CD14-positive monocyte (primary cell): ENCODE results near the gene RIMBP2. TPM values are rescaled to one million over a fixed set of nuclear protein-coding genes. Genes with fewer than 3 reads are reported as not detected.

Experiments used
- DNase-seq, 3 donors: peaks; one replicate each; pipeline ENCODE4 v3.0.0-alpha.2; 2011 to 2022
- H2AFZ ChIP-seq: 2 replicates; pipeline ENCODE4 v1.6.0; 2012; ENCODE audit warnings: mild to moderate bottlenecking, low read depth, low read length, inconsistent platforms; ENCODE audit not compliant: insufficient read depth, poor library complexity, severe bottlenecking
- H3K27ac ChIP-seq, 2 donors: 1 replicate in 1 of 2; 2 replicates in 1 of 2; pipeline ENCODE4 v1.5.1; 2012 to 2013; ENCODE audit warnings: low read length in 2 of 2, control low read depth in 1 of 2, inconsistent platforms in 1 of 2, low read depth in 1 of 2, mild to moderate bottlenecking in 1 of 2
- H3K27me3 ChIP-seq, 2 donors: one replicate each; pipeline versions ENCODE4 v1.6.0 to v1.6.1; 2011 to 2013; ENCODE audit warnings: low read length in 2 of 2; ENCODE audit not compliant: control insufficient read depth in 2 of 2, insufficient read depth in 2 of 2
- H3K36me3 ChIP-seq, 2 donors: replicated peaks in 1 of 2; 1 replicate in 1 of 2; 2 replicates in 1 of 2; pipeline versions ENCODE4 v1.5.1 to v1.6.1; 2012 to 2013; ENCODE audit warnings: low read length in 2 of 2, control low read depth in 1 of 2, inconsistent platforms in 1 of 2, mild to moderate bottlenecking in 1 of 2; ENCODE audit not compliant: insufficient read depth in 2 of 2, control insufficient read depth in 1 of 2
- H3K4me1 ChIP-seq, 2 donors: 1 replicate in 1 of 2; 2 replicates in 1 of 2; pipeline versions ENCODE4 v1.5.1 to v1.6.1; 2012 to 2013; ENCODE audit warnings: low read length in 2 of 2, control low read depth in 1 of 2, inconsistent platforms in 1 of 2, mild to moderate bottlenecking in 1 of 2, moderate library complexity in 1 of 2; ENCODE audit not compliant: insufficient read depth in 2 of 2, control insufficient read depth in 1 of 2
- H3K4me2 ChIP-seq: replicated peaks from 2 replicates; pipeline ENCODE3; 2012; ENCODE audit warnings: low read length, moderate library complexity, mild to moderate bottlenecking; ENCODE audit not compliant: poor library complexity, severe bottlenecking; ENCODE audit errors: extremely low read depth
- H3K4me3 ChIP-seq, 3 experiments: fragments of 200-600 bp in 1 of 3; sonication (generic) in 1 of 3; replicated peaks in 1 of 3; 1 replicate in 2 of 3; 2 replicates in 1 of 3; pipeline ENCODE4 v1.5.1; 2011 to 2013; ENCODE audit warnings: low read length in 3 of 3, mild to moderate bottlenecking in 3 of 3, control low read depth in 2 of 3, low read depth in 2 of 3, inconsistent platforms in 1 of 3, moderate library complexity in 1 of 3
- H3K79me2 ChIP-seq: 2 replicates; pipeline ENCODE4 v1.6.0; 2012; ENCODE audit warnings: mild to moderate bottlenecking, control low read depth, inconsistent platforms, low read length, moderate library complexity; ENCODE audit not compliant: insufficient read depth
- H3K9ac ChIP-seq: 2 replicates; pipeline ENCODE4 v1.6.0; 2017; ENCODE audit warnings: low read length, mild to moderate bottlenecking; ENCODE audit not compliant: insufficient read depth, poor library complexity, severe bottlenecking
- H3K9me3 ChIP-seq, 2 donors: replicated peaks in 1 of 2; 1 replicate in 1 of 2; 2 replicates in 1 of 2; pipeline versions ENCODE4 v1.5.1 to v1.6.1; 2012 to 2013; ENCODE audit warnings: low read length in 2 of 2, control low read depth in 1 of 2; ENCODE audit not compliant: control insufficient read depth in 1 of 2, insufficient read depth in 1 of 2
- H4K20me1 ChIP-seq: 2 replicates; pipeline ENCODE4 v1.6.0; 2012; ENCODE audit warnings: mild to moderate bottlenecking, low read length, control low read depth, moderate library complexity; ENCODE audit not compliant: insufficient read depth
- H3K27ac Mint-ChIP-seq, 7 donors: one replicate each; pipeline ENCODE4 v1.8.0; 2020; ENCODE audit warnings: mild to moderate bottlenecking in 7 of 7, mixed read lengths in 7 of 7, moderate library complexity in 6 of 7, inconsistent platforms in 2 of 7
- H3K27me3 Mint-ChIP-seq, 3 donors: one replicate each; pipeline ENCODE4 v1.8.0; 2021 to 2022; ENCODE audit warnings: low read depth in 3 of 3, mild to moderate bottlenecking in 3 of 3, mixed read lengths in 3 of 3, moderate library complexity in 3 of 3, inconsistent platforms in 1 of 3
- H3K36me3 Mint-ChIP-seq, 2 donors: one replicate each; pipeline ENCODE4 v1.8.0; 2020; ENCODE audit warnings: mixed read lengths in 2 of 2, inconsistent platforms in 1 of 2, mild to moderate bottlenecking in 1 of 2
- H3K4me1 Mint-ChIP-seq: one replicate; pipeline ENCODE4 v1.8.0; 2020; ENCODE audit warnings: mild to moderate bottlenecking, mixed read lengths
- H3K4me3 Mint-ChIP-seq, 2 donors: one replicate each; pipeline ENCODE4 v1.8.0; 2020; ENCODE audit warnings: mild to moderate bottlenecking in 2 of 2, mixed read lengths in 2 of 2, moderate library complexity in 1 of 2
- H3K9me3 Mint-ChIP-seq, 7 donors: one replicate each; pipeline ENCODE4 v1.8.0; 2020 to 2022; ENCODE audit warnings: mixed read lengths in 7 of 7, mild to moderate bottlenecking in 6 of 7, moderate library complexity in 6 of 7, inconsistent platforms in 2 of 7
- CTCF ChIP-seq: fragments of 200-600 bp; IDR thresholded peaks from one replicate; pipeline ENCODE4 v1.8.0; 2022; ENCODE audit warnings: antibody characterized with exemption, mild to moderate bottlenecking
- WGBS: methylation state at CpG from one replicate; pipeline ENCODE4 v1.1.5; 2013; ENCODE audit warnings: missing lambda C conversion rate; ENCODE audit not compliant: insufficient coverage; 5-methylcytosine and 5-hydroxymethylcytosine counted together
- intact Hi-C, 2 donors: fragments of 100-400 bp; cut with micrococcal nuclease; formaldehyde crosslinking; loops; one replicate each; pipeline versions ENCODE4 v1.15.0 to v1.15.1; 2023
- polyA plus RNA-seq, 3 donors: library from polyadenylated mRNA; depleted of rRNA in 1 of 3; unstranded in 2 of 3; stranded (reverse) in 1 of 3; fragments of 300-500 nt in 2 of 3; fragments of >200 nt in 1 of 3; fragmentation: Illumina TruSeq in 2 of 3; gene quantifications; 1 replicate in 2 of 3; 2 replicates in 1 of 3; pipeline ENCODE4 v1.2.3, GENCODE V29; 2012 to 2021

The RIMBP2 gene
- polyA plus RNA-seq, 3 donors: not detected

DNA sequence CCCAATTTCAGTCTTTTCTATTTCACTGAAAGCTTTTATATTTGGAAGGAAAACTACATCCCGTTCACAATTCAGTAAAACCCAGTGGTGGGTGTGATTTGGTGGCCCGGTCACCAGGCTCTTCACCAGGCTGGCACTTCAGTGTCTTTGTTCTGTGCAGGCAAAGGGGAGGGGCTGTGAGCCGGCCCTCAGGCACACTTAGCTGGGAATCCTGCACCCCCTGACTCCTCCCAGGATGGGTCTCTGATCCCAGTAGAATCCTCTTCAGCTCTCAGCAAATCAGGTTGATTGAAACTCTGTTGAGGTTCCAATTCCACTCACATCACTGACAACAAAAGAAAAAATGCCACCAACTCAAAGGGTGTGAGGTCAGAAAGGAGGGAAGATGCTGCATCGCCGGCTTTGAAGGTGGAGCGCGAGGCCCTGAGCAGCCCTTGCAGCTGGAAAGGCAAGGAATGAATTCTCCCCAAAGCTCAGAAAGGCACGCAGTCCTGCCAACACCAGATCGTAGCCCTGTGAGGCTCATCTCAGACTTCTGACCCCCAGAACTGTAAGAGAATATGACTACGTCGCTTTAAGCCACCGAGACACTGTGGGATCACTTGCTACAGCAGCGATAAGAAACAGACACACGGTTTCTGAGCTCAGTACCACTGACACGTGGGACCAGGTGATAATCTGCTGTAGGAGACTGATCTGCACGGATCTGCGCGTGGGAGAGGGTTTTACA is 211.8 kb downstream of the RIMBP2 start:
- no peak overlapping the region for H3K27ac ChIP-seq
- H3K36me3 ChIP-seq: no peaks in the 10 kb centered on the region
- H3K4me2 ChIP-seq: no peak overlapping the region
- 84% methylated on average over 15 of the region's 18 CpGs for WGBS
- no peaks in the 10 kb centered on the region for H3K4me1 Mint-ChIP-seq
- H2AFZ ChIP-seq: no peak overlapping the region
- no peak overlapping the region for H3K27ac Mint-ChIP-seq
- H3K79me2 ChIP-seq: no peaks in the 10 kb centered on the region
- H3K4me1 ChIP-seq: no peaks in the 10 kb centered on the region
- H3K9me3 ChIP-seq: no peaks in the 10 kb centered on the region
- H3K36me3 Mint-ChIP-seq: no peaks in the 10 kb centered on the region
- no peak overlapping the region for H3K4me3 ChIP-seq
- intact Hi-C loops: no loop called here
- no peaks in the 10 kb centered on the region for H3K27me3 Mint-ChIP-seq
- H3K9ac ChIP-seq: no peak overlapping the region
- peaks cover 0 to 8% (median 4%) of the 10 kb centered on the region in 7 donors for H3K9me3 Mint-ChIP-seq
- H3K4me3 Mint-ChIP-seq: no peak overlapping the region
- H4K20me1 ChIP-seq: no peaks in the 10 kb centered on the region
- TF ChIP-seq CTCF: no peak
- no peaks in the 10 kb centered on the region for H3K27me3 ChIP-seq
- no peak for DNase-seq

DNA sequence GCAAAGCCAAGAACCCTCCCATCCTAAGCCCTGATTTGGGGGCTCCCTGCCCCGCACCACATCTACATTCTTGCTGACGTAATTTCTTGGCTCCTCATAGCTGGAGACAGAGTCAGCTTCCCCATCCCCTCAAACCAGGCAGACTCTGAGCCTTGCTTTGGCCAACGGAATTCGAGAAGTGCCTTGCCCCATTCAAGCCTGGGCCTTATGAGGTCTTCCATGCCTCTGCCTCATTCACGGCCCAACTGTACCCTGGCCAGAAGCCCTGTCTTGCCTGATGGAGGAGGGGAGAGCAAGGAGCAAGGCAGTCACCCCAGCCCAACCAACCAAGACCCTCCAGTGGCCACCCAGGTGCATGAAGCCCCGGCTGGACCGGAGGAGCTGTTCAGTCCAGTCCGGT is 214.3 kb downstream of the RIMBP2 start:
- H3K27ac ChIP-seq: no peak overlapping the region
- Mint-ChIP-seq H3K27ac (no peak overlapping the region), H3K9me3 (peaks cover 0 to 7% (median 1%) of the 10 kb centered on the region in 7 donors), H3K4me1 (no peaks in the 10 kb centered on the region), H3K27me3 (no peaks in the 10 kb centered on the region), H3K4me3 (no peak overlapping the region), H3K36me3 (no peaks in the 10 kb centered on the region)
- H3K4me2 ChIP-seq: no peak overlapping the region
- H3K27me3 ChIP-seq: no peaks in the 10 kb centered on the region
- 97% methylated on average over 8 of the region's 8 CpGs for WGBS
- H3K9ac ChIP-seq: no peak overlapping the region
- no peak for TF ChIP-seq CTCF
- intact Hi-C loops: no loop called here
- no peaks in the 10 kb centered on the region for H3K4me1 ChIP-seq
- no peaks in the 10 kb centered on the region for H4K20me1 ChIP-seq
- DNase-seq: no peak
- H3K4me3 ChIP-seq: no peak overlapping the region
- H2AFZ ChIP-seq: no peak overlapping the region
- no peaks in the 10 kb centered on the region for H3K9me3 ChIP-seq
- H3K36me3 ChIP-seq: no peaks in the 10 kb centered on the region
- H3K79me2 ChIP-seq: no peaks in the 10 kb centered on the region
